ENCODE measurements around the gene FOXB1.

Gene FOXB1

GRCh38 chr15:60002528-60003218 is 1.4 kb upstream of the FOXB1 start:
- no peak for DNase-seq
- TF ChIP-seq GATA1 (IDR thresholded peaks at IDR 0.05; ENCODE audit: low read depth, low read length): no peak
- no peak for TF ChIP-seq POLR2A (IDR thresholded peaks at IDR 0.05; ENCODE audit: low read length)

- DNase-seq: no peak
- TF ChIP-seq POLR2A (IDR thresholded peaks at IDR 0.05; ENCODE audit: low read length) (no peak), GATA1 (IDR thresholded peaks at IDR 0.05; ENCODE audit: low read depth, low read length) (no peak)
Observed at GRCh38 chr15:60003243-60004008, 685 bp upstream of the FOXB1 start.

- no peak for TF ChIP-seq GATA1 (IDR thresholded peaks at IDR 0.05; ENCODE audit: low read depth, low read length)
- no peak for TF ChIP-seq POLR2A (IDR thresholded peaks at IDR 0.05; ENCODE audit: low read length)
- DNase-seq: no peak
Observed at GRCh38 chr15:60004846-60005351, 788 bp downstream of the FOXB1 start.

- DNase-seq: no peak
- no peak for TF ChIP-seq GATA1 (IDR thresholded peaks at IDR 0.05; ENCODE audit: low read depth, low read length)
- TF ChIP-seq POLR2A (IDR thresholded peaks at IDR 0.05; ENCODE audit: low read length): no peak
Observed at GRCh38 chr15:60005352-60006202, 1.5 kb downstream of the FOXB1 start.

GRCh38 chr15:60006203-60006862 is 2.2 kb downstream of the FOXB1 start:
- peak; percentile 2 to 8 for DNase-seq
- TF ChIP-seq POLR2A (IDR thresholded peaks at IDR 0.05; ENCODE audit: low read length): no peak
- TF ChIP-seq GATA1 (IDR thresholded peaks at IDR 0.05; ENCODE audit: low read depth, low read length): no peak

GRCh38 chr15:60006873-60007272 is 2.8 kb downstream of the FOXB1 start:
- DNase-seq: no peak

GRCh38 chr15:60009124-60009960 is 5.2 kb downstream of the FOXB1 start:
- DNase-seq: no peak
- TF ChIP-seq GATA1 (IDR thresholded peaks at IDR 0.05; ENCODE audit: low read depth, low read length) (no peak), POLR2A (IDR thresholded peaks at IDR 0.05; ENCODE audit: low read length) (no peak)

More at GRCh38 chr15:60006873-60007272, 2.8 kb downstream of the FOXB1 start:
- no peak for TF ChIP-seq GATA1 (IDR thresholded peaks at IDR 0.05; ENCODE audit: low read depth, low read length)
- TF ChIP-seq POLR2A (IDR thresholded peaks at IDR 0.05; ENCODE audit: low read length): no peak

GRCh38 chr15:60009980-60010732 is 6.0 kb downstream of the FOXB1 start:
- no peak for DNase-seq
- TF ChIP-seq GATA1 (IDR thresholded peaks at IDR 0.05; ENCODE audit: low read depth, low read length): no peak
- no peak for TF ChIP-seq POLR2A (IDR thresholded peaks at IDR 0.05; ENCODE audit: low read length)

GRCh38 chr15:60010858-60011257 is 6.7 kb downstream of the FOXB1 start:
- TF ChIP-seq POLR2A (IDR thresholded peaks at IDR 0.05; ENCODE audit: low read length): no peak
- no peak for TF ChIP-seq GATA1 (IDR thresholded peaks at IDR 0.05; ENCODE audit: low read depth, low read length)
- DNase-seq: no peak

GRCh38 chr15:60012695-60013094 is 8.6 kb downstream of the FOXB1 start:
- no peak for TF ChIP-seq POLR2A (IDR thresholded peaks at IDR 0.05; ENCODE audit: low read length)
- no peak for TF ChIP-seq GATA1 (IDR thresholded peaks at IDR 0.05; ENCODE audit: low read depth, low read length)
- DNase-seq: no peak

GRCh38 chr15:60017538-60018520 is 13.7 kb downstream of the FOXB1 start:
- DNase-seq: no peak
- TF ChIP-seq POLR2A (IDR thresholded peaks at IDR 0.05; ENCODE audit: low read length) (no peak), GATA1 (IDR thresholded peaks at IDR 0.05; ENCODE audit: low read depth, low read length) (no peak)

Measured in erythroblast (primary cell).